ENCODE data around the gene PHF5A.

DNA sequence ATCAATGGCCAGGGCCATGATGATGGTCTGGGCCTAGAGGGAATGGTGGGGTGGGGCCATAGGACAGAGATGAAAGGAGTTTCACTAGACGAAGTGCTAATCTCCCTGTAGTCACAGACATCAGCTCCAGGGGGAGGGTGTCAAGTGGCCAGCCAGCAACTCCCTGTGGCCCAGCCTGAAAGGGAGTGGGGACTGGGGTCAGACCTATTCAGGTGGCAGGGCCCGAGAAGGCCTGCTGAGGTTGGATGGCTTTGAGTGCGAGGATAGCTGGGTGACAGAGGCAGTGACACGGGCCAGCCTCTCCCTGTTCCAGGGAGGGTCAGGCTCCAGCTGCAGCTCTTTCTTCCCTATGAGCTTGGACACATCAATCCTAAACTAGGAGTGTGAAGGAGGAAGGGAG, 32.9 kb downstream of the PHF5A start:
- no peak for TF ChIP-seq CTCF (IDR thresholded peaks at IDR 0.05; ENCODE audit: poor library complexity)
- no peak for TF ChIP-seq EZH2phosphoT487 (IDR thresholded peaks at IDR 0.05; ENCODE audit: low read depth, severe bottlenecking, unreplicated experiment)
- TF ChIP-seq EZH2 (IDR thresholded peaks at IDR 0.05; ENCODE audit: borderline replicate concordance): no peak

Data from hepatocyte (in vitro differentiated cells).